ENCODE results near the gene NFILZ.

Gene NFILZ

GRCh38 chr19:8641908-8642547 is 11.6 kb downstream of the NFILZ start:
- DNase-seq (ENCODE audit: low read depth): peak; percentile 83
- no peak overlapping the region for H3K4me3 ChIP-seq (ENCODE audit: low read depth, low read length)
- TF ChIP-seq POLR2A (IDR thresholded peaks at IDR 0.05; ENCODE audit: extremely low read depth, insufficient read length): no peak
- no peak for TF ChIP-seq MYC (IDR thresholded peaks at IDR 0.05; ENCODE audit: low read depth, low read length)
- no peak; the same call in 1 of the 2 replicates for TF ChIP-seq MAX (IDR thresholded peaks at IDR 0.05; ENCODE audit: low read depth, low read length)
- peak; percentile 68 for TF ChIP-seq CTCF (IDR thresholded peaks at IDR 0.05; ENCODE audit: low read depth, low read length)

GRCh38 chr19:8642561-8642960 is 12.1 kb downstream of the NFILZ start:
- H3K4me3 ChIP-seq (ENCODE audit: low read depth, low read length): no peak overlapping the region
- no peak for TF ChIP-seq CTCF (IDR thresholded peaks at IDR 0.05; ENCODE audit: low read depth, low read length)
- TF ChIP-seq MAX (IDR thresholded peaks at IDR 0.05; ENCODE audit: low read depth, low read length): no peak; the same call in 1 of the 2 replicates
- TF ChIP-seq POLR2A (IDR thresholded peaks at IDR 0.05; ENCODE audit: extremely low read depth, insufficient read length): no peak
- peak; percentile 39; the same call in 1 of the 2 replicates for TF ChIP-seq MYC (IDR thresholded peaks at IDR 0.05; ENCODE audit: low read depth, low read length)

GRCh38 chr19:8643860-8644653 is 13.6 kb downstream of the NFILZ start:
- DNase-seq (ENCODE audit: low read depth): peak; percentile 82
- TF ChIP-seq MYC (IDR thresholded peaks at IDR 0.05; ENCODE audit: low read depth, low read length) (no peak), POLR2A (IDR thresholded peaks at IDR 0.05; ENCODE audit: extremely low read depth, insufficient read length) (no peak), CTCF (IDR thresholded peaks at IDR 0.05; ENCODE audit: low read depth, low read length) (no peak)
- H3K4me3 ChIP-seq (ENCODE audit: low read depth, low read length): no peak overlapping the region

More at GRCh38 chr19:8642561-8642960, 12.1 kb downstream of the NFILZ start:
- peak; percentile 69 for DNase-seq (ENCODE audit: low read depth)

GRCh38 chr19:8648240-8648639 is 17.8 kb downstream of the NFILZ start:
- TF ChIP-seq CTCF (IDR thresholded peaks at IDR 0.05; ENCODE audit: low read depth, low read length) (no peak), MAX (IDR thresholded peaks at IDR 0.05; ENCODE audit: low read depth, low read length) (peak; percentile 63; the same call in 1 of the 2 replicates), MYC (IDR thresholded peaks at IDR 0.05; ENCODE audit: low read depth, low read length) (peak; percentile 61; the same call in 1 of the 2 replicates), POLR2A (IDR thresholded peaks at IDR 0.05; ENCODE audit: extremely low read depth, insufficient read length) (no peak)

GRCh38 chr19:8654591-8655339 is 24.3 kb downstream of the NFILZ start:
- H3K4me3 ChIP-seq (ENCODE audit: low read depth, low read length): no peak overlapping the region
- TF ChIP-seq MAX (IDR thresholded peaks at IDR 0.05; ENCODE audit: low read depth, low read length) (peak; percentile 82), MYC (IDR thresholded peaks at IDR 0.05; ENCODE audit: low read depth, low read length) (peak; percentile 83), CTCF (IDR thresholded peaks at IDR 0.05; ENCODE audit: low read depth, low read length) (peak; percentile 100), POLR2A (IDR thresholded peaks at IDR 0.05; ENCODE audit: extremely low read depth, insufficient read length) (no peak)
- peak; percentile 95 for DNase-seq (ENCODE audit: low read depth)

More at GRCh38 chr19:8648240-8648639, 17.8 kb downstream of the NFILZ start:
- no peak overlapping the region for H3K4me3 ChIP-seq (ENCODE audit: low read depth, low read length)
- peak; percentile 98 for DNase-seq (ENCODE audit: low read depth)
